WI38 (cell line): Measurements from ENCODE around the gene KLHDC4.

ENCODE experiments used
- H3K4me3 ChIP-seq: 2 replicates; pipeline ENCODE4 v1.5.1; 2011; ENCODE audit warnings: low read depth, mild to moderate bottlenecking, control low read depth, low read length
- TF ChIP-seq, protein P1 (sequence below): IDR thresholded peaks from 2 replicates; pipeline ENCODE4 v1.5.1; 2012; ENCODE audit warnings: low read depth, mild to moderate bottlenecking, control low read depth, low read length

The KLHDC4 gene

DNA sequence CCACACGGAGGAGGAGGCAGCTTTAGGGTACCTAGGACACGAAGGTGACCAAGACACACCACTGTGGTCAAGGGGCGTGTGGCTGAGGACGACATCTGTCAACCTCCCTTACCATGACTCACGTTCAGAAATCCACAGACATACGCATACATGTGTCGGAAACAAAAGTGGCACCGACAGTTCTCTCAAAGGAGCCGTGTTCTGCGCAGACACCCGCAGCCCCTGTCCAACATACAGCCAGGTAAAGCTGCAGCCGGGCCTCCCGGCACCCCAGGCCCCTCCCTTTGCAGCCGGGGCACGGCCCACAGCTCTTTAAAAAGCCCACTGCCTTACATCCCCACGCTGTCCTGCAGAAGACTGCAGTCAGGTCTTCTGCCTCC lies 40.5 kb upstream of the KLHDC4 start:
- TF ChIP-seq, protein P1, sequence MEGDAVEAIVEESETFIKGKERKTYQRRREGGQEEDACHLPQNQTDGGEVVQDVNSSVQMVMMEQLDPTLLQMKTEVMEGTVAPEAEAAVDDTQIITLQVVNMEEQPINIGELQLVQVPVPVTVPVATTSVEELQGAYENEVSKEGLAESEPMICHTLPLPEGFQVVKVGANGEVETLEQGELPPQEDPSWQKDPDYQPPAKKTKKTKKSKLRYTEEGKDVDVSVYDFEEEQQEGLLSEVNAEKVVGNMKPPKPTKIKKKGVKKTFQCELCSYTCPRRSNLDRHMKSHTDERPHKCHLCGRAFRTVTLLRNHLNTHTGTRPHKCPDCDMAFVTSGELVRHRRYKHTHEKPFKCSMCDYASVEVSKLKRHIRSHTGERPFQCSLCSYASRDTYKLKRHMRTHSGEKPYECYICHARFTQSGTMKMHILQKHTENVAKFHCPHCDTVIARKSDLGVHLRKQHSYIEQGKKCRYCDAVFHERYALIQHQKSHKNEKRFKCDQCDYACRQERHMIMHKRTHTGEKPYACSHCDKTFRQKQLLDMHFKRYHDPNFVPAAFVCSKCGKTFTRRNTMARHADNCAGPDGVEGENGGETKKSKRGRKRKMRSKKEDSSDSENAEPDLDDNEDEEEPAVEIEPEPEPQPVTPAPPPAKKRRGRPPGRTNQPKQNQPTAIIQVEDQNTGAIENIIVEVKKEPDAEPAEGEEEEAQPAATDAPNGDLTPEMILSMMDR: no peak
- peak overlapping the region; percentile 47 for H3K4me3 ChIP-seq

DNA sequence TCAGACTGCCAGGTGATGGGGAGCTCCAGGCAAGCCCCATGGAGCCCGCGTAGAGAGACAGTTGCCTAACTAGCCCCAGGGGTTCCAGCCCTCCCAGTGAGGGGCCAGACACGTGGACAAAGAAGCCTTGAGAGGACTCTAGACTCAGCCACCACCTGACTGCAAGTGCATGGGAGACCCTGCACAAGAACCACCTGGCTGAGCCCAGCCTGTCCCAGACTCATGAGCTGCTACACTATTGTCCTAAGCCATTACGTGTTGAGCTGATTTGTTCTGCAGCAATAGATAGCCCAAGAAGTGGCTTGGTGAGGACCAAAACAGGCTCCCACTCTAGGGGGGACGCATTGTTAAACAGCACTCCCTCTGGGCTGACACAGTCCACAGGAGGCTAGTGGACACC lies 37.6 kb upstream of the KLHDC4 start:
- H3K4me3 ChIP-seq: no peak overlapping the region
- TF ChIP-seq, protein P1: no peak

DNA sequence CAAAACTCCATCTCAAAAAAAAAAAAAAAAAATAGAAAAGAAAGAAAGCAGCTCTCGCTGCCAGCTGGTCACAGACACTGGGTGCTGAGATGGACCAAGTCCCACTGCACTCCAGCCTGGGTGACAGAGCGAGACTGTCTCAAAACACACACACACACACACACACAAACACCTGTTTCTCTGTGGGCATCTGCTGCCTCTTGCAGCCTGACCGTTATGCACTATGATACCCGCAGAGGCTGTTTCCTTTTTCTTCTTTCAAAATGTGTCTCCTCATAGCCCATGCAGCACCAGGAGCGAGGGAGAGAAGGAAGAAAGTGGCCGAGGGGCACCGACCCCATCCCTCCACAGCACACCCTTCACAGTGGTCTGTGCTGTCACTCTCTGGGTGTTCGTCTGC lies 36.9 kb upstream of the KLHDC4 start:
- H3K4me3 ChIP-seq: no peak overlapping the region
- TF ChIP-seq, protein P1: no peak

DNA sequence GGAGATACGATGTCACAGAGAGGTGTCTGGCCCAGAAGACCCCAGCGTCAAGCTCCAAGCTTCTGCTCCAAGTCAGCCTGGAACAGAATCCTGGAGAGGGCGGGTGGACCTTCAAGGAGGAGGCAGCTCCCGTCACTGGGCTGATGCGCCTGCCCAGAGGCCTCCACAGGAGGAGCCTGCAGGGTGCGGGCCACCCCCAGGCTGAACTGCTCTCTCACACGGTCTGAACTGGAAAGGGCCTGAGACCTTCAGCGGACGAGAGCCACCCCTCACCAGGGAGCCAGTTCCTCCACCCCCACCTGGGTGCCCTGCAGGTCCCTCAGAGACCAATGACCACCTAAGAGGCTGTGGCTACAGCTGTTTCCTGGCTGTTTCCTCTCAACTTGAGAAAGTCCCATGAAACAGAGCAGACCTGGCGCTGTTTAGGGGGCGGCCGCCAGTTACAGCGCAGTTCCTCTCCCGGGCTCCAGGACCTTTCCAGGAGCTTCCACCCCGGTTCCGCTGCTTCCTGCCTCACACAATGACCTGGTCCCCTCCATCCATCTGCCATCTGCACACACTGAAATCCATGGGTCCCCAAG lies 36.0 kb upstream of the KLHDC4 start:
- no peak overlapping the region for H3K4me3 ChIP-seq
- TF ChIP-seq, protein P1: no peak

DNA sequence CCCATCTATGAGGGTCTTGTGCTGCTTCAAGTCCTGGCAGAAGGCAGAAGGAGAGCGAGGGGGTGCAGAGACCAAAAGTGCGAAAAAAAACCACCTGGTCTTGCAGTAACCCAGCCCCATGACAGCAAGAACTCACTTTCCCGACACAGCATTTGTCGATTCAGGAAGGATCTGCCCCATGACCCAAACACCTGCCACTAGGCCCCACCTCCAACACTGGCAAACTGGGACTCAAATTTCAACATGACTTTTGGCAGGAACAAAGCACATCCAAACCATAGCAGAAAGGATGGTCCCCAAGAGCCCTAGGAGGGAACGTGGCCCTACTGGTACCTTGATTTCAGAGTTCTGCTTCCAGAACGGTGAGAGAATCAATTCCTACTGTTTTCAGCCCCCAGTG lies 34.7 kb upstream of the KLHDC4 start:
- H3K4me3 ChIP-seq: no peak overlapping the region

DNA sequence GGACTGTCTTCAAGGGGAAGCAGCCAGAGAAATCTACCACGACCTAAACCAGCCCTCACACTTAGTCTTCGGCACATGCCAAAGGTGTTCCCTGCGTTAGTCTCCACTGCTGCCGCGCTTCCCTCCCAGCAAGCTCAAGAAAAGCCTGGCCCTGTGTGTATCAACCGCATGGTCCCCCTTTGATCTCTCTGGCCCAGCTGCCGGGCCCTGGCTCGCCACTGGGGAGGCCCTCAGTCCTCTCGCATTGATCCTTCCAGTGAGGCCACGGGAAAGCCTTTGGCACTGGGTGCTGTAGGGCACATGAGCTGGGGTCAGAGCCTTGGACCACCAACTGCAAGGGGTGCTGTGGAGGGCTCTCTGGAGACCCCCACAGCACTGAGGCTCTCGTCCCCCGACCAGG lies 29.6 kb upstream of the KLHDC4 start:
- no peak overlapping the region for H3K4me3 ChIP-seq
- TF ChIP-seq, protein P1: no peak

More for the DNA sequence above, 34.7 kb upstream of the KLHDC4 start:
- TF ChIP-seq, protein P1: no peak

DNA sequence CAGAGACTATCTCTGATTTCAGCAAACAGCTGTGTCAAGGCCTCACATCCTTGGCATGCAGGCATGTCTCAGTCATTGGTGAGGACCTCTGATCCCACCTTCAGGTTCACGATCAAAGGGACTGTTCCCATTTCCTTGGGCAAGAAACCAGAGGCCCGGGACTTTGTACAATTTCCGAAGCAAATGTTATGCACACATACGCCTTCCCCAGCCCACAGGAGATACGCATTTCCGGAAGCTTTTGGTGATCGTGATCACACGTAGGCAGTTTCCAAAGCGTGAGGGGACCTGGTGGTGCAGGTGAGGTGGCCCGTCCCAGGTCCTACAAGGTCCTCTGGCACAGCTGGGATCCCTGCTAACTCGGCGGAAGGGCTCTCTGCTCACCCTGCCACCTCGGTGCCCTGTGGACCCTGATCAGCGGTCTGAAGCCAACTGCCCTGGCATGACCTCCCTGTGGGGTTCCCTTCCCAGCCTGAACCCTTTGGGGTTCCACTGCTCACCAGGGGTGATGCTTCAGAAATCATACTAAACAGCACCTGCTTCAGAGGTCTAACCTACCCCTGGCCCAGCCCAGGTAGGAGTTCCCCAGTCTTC lies 28.8 kb upstream of the KLHDC4 start:
- no peak overlapping the region for H3K4me3 ChIP-seq
- TF ChIP-seq, protein P1: no peak
